ENCODE data around the gene NR1D2.
"Not testable (repeated sequence)": the region's sequence is repeated elsewhere in the genome, so short reads cannot be mapped to it uniquely, and the experiment has no call there.

NR1D2 gene

GRCh38 chr3:23996095-23996524 lies 51.0 kb downstream of the NR1D2 start:
- Mint-ChIP-seq H3K9me3 (no peaks in the 10 kb centered on the region), H3K36me3 (no peaks in the 10 kb centered on the region), H3K27me3 (no peaks in the 10 kb centered on the region), H3K27ac (no peak overlapping the region), H3K4me1 (peaks cover 14% of the 10 kb centered on the region), H3K4me3 (no peak overlapping the region)
- ATAC-seq = no peak

- H3K27ac Mint-ChIP-seq = no peak overlapping the region
- no peaks in the 10 kb centered on the region for H3K9me3 Mint-ChIP-seq
- no peak overlapping the region for H3K4me3 Mint-ChIP-seq
- ATAC-seq = no peak
- H3K36me3 Mint-ChIP-seq = no peaks in the 10 kb centered on the region
- no peaks in the 10 kb centered on the region for H3K27me3 Mint-ChIP-seq
- peaks cover 7% of the 10 kb centered on the region for H3K4me1 Mint-ChIP-seq
Observed at GRCh38 chr3:23999012-23999641, 54.0 kb downstream of the NR1D2 start.

- H3K4me1 Mint-ChIP-seq = peaks cover 7% of the 10 kb centered on the region
- no peak overlapping the region for H3K4me3 Mint-ChIP-seq
- no peaks in the 10 kb centered on the region for H3K27me3 Mint-ChIP-seq
- H3K36me3 Mint-ChIP-seq = no peaks in the 10 kb centered on the region
- H3K9me3 Mint-ChIP-seq = no peaks in the 10 kb centered on the region
- ATAC-seq = no peak
- H3K27ac Mint-ChIP-seq = no peak overlapping the region
Observed at GRCh38 chr3:24002129-24002528, 57.0 kb downstream of the NR1D2 start.

- ATAC-seq = no peak
- Mint-ChIP-seq H3K27ac (no peak overlapping the region), H3K4me1 (peaks cover 7% of the 10 kb centered on the region), H3K27me3 (no peaks in the 10 kb centered on the region), H3K36me3 (no peaks in the 10 kb centered on the region), H3K4me3 (no peak overlapping the region), H3K9me3 (no peaks in the 10 kb centered on the region)
Observed at GRCh38 chr3:24003466-24003865, 58.4 kb downstream of the NR1D2 start.

GRCh38 chr3:24004171-24004938 lies 59.3 kb downstream of the NR1D2 start:
- Mint-ChIP-seq H3K36me3 (no peaks in the 10 kb centered on the region), H3K9me3 (no peaks in the 10 kb centered on the region), H3K27me3 (no peaks in the 10 kb centered on the region), H3K27ac (no peak overlapping the region), H3K4me3 (no peak overlapping the region), H3K4me1 (peaks cover 2% of the 10 kb centered on the region)
- ATAC-seq = peak; percentile 72

- H3K36me3 Mint-ChIP-seq = no peaks in the 10 kb centered on the region
Observed at GRCh38 chr3:24005669-24006068, 60.6 kb downstream of the NR1D2 start.

GRCh38 chr3:24010834-24011233 lies 65.7 kb downstream of the NR1D2 start:
- H3K36me3 Mint-ChIP-seq, H3K27ac Mint-ChIP-seq, H3K4me1 Mint-ChIP-seq, H3K4me3 Mint-ChIP-seq, H3K9me3 Mint-ChIP-seq, ATAC-seq: not testable (repeated sequence)
- peaks cover 15% of the 10 kb centered on the region for H3K27me3 Mint-ChIP-seq

More at GRCh38 chr3:24005669-24006068, 60.6 kb downstream of the NR1D2 start:
- H3K9me3 Mint-ChIP-seq = no peaks in the 10 kb centered on the region
- ATAC-seq = no peak
- H3K4me3 Mint-ChIP-seq = no peak overlapping the region
- H3K27me3 Mint-ChIP-seq = no peaks in the 10 kb centered on the region
- no peak overlapping the region for H3K27ac Mint-ChIP-seq
- H3K4me1 Mint-ChIP-seq = no peaks in the 10 kb centered on the region

GRCh38 chr3:24012589-24013269 lies 67.6 kb downstream of the NR1D2 start:
- no peak overlapping the region for H3K4me3 Mint-ChIP-seq
- no peaks in the 10 kb centered on the region for H3K9me3 Mint-ChIP-seq
- no peak overlapping the region for H3K27ac Mint-ChIP-seq
- H3K4me1 Mint-ChIP-seq = no peaks in the 10 kb centered on the region
- no peak for ATAC-seq
- no peaks in the 10 kb centered on the region for H3K36me3 Mint-ChIP-seq
- H3K27me3 Mint-ChIP-seq = peaks cover 15% of the 10 kb centered on the region

GRCh38 chr3:24017305-24017704 lies 72.2 kb downstream of the NR1D2 start:
- H3K9me3 Mint-ChIP-seq = no peaks in the 10 kb centered on the region
- no peak overlapping the region for H3K4me3 Mint-ChIP-seq
- H3K4me1 Mint-ChIP-seq = no peaks in the 10 kb centered on the region
- no peaks in the 10 kb centered on the region for H3K36me3 Mint-ChIP-seq
- peaks cover 26% of the 10 kb centered on the region for H3K27me3 Mint-ChIP-seq
- ATAC-seq = no peak
- no peak overlapping the region for H3K27ac Mint-ChIP-seq

GRCh38 chr3:24018784-24019570 lies 73.9 kb downstream of the NR1D2 start:
- Mint-ChIP-seq H3K9me3 (no peaks in the 10 kb centered on the region), H3K27ac (no peak overlapping the region), H3K4me3 (no peak overlapping the region), H3K4me1 (no peaks in the 10 kb centered on the region), H3K36me3 (no peaks in the 10 kb centered on the region), H3K27me3 (peaks cover 32% of the 10 kb centered on the region)
- no peak for ATAC-seq

- Mint-ChIP-seq H3K4me3 (no peak overlapping the region), H3K36me3 (no peaks in the 10 kb centered on the region), H3K9me3 (no peaks in the 10 kb centered on the region), H3K4me1 (no peaks in the 10 kb centered on the region), H3K27me3 (peaks cover 33% of the 10 kb centered on the region), H3K27ac (no peak overlapping the region)
- no peak for ATAC-seq
Observed at GRCh38 chr3:24019585-24019984, 74.5 kb downstream of the NR1D2 start.

- ATAC-seq = no peak
- no peaks in the 10 kb centered on the region for H3K9me3 Mint-ChIP-seq
- no peak overlapping the region for H3K4me3 Mint-ChIP-seq
- no peaks in the 10 kb centered on the region for H3K4me1 Mint-ChIP-seq
- peaks cover 31% of the 10 kb centered on the region for H3K27me3 Mint-ChIP-seq
- H3K36me3 Mint-ChIP-seq = no peaks in the 10 kb centered on the region
- no peak overlapping the region for H3K27ac Mint-ChIP-seq
Observed at GRCh38 chr3:24020036-24020691, 75.1 kb downstream of the NR1D2 start.

GRCh38 chr3:24023197-24023596 lies 78.1 kb downstream of the NR1D2 start:
- ATAC-seq = no peak
- H3K36me3 Mint-ChIP-seq = no peaks in the 10 kb centered on the region
- no peaks in the 10 kb centered on the region for H3K9me3 Mint-ChIP-seq
- H3K27ac Mint-ChIP-seq = no peak overlapping the region
- no peaks in the 10 kb centered on the region for H3K4me1 Mint-ChIP-seq
- peaks cover 36% of the 10 kb centered on the region for H3K27me3 Mint-ChIP-seq
- H3K4me3 Mint-ChIP-seq = no peak overlapping the region

GRCh38 chr3:24025805-24026204 lies 80.7 kb downstream of the NR1D2 start:
- no peaks in the 10 kb centered on the region for H3K4me1 Mint-ChIP-seq
- H3K27me3 Mint-ChIP-seq = peaks cover 40% of the 10 kb centered on the region
- no peaks in the 10 kb centered on the region for H3K9me3 Mint-ChIP-seq
- no peak overlapping the region for H3K27ac Mint-ChIP-seq
- no peak for ATAC-seq
- no peak overlapping the region for H3K4me3 Mint-ChIP-seq
- no peaks in the 10 kb centered on the region for H3K36me3 Mint-ChIP-seq

GRCh38 chr3:24026665-24027064 lies 81.6 kb downstream of the NR1D2 start:
- not testable (repeated sequence) for ATAC-seq, H3K27ac Mint-ChIP-seq, H3K4me3 Mint-ChIP-seq, H3K36me3 Mint-ChIP-seq, H3K9me3 Mint-ChIP-seq, H3K4me1 Mint-ChIP-seq
- H3K27me3 Mint-ChIP-seq = peaks cover 48% of the 10 kb centered on the region

Data from stimulated activated memory B cell treated with anti-CD40 and anti-IgM and Interleukin-4, amounts not matched to agents 10 μg/mL and 1 μg/mL and 100 μg/mL, for 72 hours (primary cell).